Retinal pigment epithelial cell (primary cell): ENCODE measurements around the gene MEI4.

ENCODE experiments used
- DNase-seq: peaks from one replicate; pipeline ENCODE4 v3.0.0-alpha.2; 2010; ENCODE audit warnings: low read depth
- H3K4me3 ChIP-seq: 2 replicates; pipeline ENCODE4 v1.5.1; 2011; ENCODE audit warnings: mild to moderate bottlenecking, low read length, control low read depth, moderate library complexity
- TF ChIP-seq, protein P1 (sequence below): conservative IDR thresholded peaks from 2 replicates; pipeline ENCODE4 v1.5.1; 2011; ENCODE audit warnings: low read depth, low read length, control low read depth, inconsistent platforms

Gene MEI4

DNA sequence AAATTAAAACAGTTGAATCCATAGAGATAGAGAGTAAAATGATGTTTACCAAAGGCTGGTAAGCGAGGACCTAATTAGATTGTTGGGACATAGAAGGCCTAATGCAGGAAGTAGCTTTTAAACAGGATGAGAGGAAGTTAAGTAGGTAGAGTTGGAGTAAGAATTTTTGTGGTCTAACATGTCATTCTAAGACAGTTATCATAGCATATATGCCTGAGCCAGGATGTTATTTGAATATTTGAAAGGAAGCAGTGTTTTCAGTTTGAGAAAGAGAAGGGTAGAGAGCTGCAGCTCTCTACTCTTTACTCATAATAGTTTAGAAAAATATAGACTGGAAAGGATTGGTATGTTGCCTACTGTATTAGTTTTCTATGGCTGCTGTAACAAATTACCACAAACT is 121.6 kb downstream of the MEI4 start:
- DNase-seq, result no peak
- TF ChIP-seq, protein P1, sequence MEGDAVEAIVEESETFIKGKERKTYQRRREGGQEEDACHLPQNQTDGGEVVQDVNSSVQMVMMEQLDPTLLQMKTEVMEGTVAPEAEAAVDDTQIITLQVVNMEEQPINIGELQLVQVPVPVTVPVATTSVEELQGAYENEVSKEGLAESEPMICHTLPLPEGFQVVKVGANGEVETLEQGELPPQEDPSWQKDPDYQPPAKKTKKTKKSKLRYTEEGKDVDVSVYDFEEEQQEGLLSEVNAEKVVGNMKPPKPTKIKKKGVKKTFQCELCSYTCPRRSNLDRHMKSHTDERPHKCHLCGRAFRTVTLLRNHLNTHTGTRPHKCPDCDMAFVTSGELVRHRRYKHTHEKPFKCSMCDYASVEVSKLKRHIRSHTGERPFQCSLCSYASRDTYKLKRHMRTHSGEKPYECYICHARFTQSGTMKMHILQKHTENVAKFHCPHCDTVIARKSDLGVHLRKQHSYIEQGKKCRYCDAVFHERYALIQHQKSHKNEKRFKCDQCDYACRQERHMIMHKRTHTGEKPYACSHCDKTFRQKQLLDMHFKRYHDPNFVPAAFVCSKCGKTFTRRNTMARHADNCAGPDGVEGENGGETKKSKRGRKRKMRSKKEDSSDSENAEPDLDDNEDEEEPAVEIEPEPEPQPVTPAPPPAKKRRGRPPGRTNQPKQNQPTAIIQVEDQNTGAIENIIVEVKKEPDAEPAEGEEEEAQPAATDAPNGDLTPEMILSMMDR, result no peak
- no peak overlapping the region for H3K4me3 ChIP-seq

DNA sequence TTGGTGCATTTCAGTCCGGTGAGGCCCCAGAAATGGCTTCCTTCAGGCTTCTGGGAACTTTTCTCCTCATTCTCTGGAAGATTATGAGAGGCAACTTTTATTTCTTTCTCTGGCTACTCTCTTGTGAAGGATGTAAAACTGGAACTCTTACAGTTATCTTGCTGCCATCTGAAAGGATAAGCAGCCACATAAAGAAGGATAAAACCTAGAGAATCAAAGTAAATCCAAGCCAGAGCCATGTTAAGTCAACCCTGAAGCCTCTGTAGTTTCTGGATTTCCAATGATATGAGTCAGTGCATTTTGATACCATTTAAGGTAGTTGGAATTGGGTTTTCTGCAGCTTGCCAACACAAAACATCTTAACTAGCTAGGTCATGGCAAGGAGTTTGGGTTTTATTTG is 123.6 kb downstream of the MEI4 start:
- H3K4me3 ChIP-seq, result no peak overlapping the region
- no peak for DNase-seq
- TF ChIP-seq, protein P1, result no peak

DNA sequence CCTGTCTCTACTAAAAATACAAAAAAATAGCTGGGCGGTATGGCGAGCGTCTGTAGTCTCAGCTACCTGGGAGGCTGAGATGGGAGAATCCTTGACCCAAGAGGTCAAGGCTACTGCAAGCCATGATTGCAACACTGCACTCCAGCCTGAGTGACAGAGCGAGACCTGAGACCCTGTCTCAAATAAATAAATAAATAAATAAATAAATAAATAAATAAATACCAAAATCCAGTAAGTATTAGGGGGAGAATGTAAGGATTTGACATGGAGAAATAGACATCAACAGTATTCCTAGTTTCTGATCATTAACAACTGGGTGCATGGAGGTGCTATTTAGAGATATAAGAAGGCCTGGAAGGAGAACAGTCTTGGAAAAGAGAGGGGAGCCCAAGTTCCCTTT is 125.7 kb downstream of the MEI4 start:
- no peak for DNase-seq
- TF ChIP-seq, protein P1, result no peak
- H3K4me3 ChIP-seq, result no peak overlapping the region

DNA sequence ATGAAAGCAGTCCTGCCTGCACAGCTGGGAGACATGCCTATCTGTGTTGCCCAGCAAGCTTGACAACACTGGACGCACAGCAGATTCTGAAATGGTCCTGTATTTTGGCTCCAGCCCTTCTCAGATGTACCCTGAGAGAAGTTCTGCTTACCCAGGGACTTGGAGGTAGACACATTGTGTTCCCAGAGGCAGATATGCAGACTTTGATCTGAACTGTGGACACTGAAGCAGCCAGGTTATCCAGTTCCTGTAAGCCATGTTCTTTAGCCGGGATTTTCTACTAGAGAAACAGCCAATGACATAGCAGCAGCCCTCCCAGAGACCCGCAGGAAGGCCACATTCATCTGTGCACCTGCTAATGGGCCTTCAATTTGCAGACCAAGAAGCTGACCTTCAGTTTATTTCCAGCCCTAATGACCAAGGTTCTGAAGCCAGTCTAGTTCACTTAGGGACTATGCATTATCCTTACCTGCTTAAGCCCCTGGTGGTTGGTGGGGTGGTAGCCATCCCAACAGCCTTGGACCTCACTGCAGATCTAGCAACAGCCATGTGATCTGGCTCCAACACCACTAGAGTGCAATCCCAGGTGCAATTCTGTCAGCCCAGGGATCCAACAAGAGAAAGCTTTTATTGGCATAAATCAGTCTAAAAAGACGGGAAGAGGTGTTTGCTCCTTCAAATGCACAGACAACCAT is 134.2 kb downstream of the MEI4 start:
- DNase-seq, result no peak
- TF ChIP-seq, protein P1, result no peak
- H3K4me3 ChIP-seq, result no peak overlapping the region

DNA sequence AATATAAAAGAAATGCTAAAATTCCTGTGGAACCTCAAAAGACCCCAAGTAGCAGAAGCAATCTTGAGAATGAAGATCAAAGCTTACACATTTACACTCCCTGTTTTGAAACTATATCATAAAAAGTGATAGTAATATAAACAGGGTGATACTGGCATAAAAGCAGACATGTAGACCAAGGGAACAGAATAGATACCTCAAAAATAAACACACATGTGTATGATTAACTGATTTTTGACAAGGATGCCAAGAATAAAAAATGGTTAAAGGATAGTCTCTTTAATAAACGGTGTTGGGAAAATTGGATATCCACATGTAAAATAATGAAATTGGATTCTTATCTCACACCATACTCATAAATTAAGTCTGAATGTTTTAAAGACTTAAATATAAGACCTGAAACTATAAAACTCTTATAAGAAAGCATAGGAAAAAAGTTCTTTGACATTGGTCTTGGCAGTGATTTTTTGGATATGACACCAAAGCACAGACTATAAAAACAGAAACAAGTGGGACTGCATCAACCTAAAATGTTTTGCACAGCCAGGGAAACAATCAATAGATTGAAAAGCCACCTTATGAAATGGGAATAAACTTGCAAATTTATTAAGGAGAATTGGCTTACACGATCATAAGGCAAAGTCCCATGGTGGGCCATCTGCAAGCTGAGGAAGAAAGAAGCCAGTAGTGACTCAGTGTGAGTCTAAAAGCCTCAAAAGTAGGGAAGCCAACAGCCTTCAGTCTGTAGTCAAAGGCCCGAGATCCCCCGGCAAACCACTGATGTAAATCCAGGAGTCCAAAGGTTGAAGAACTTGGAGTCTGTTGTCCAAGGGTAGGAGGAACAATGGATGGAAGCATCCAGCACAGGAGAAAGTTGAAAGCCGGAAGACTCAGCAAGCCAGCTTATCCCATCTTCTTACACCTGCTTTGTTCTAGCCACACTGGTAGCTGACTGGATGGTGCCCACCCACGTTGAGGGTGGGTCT is 144.3 kb downstream of the MEI4 start:
- DNase-seq, result no peak
- H3K4me3 ChIP-seq, result no peak overlapping the region
- TF ChIP-seq, protein P1, result no peak

DNA sequence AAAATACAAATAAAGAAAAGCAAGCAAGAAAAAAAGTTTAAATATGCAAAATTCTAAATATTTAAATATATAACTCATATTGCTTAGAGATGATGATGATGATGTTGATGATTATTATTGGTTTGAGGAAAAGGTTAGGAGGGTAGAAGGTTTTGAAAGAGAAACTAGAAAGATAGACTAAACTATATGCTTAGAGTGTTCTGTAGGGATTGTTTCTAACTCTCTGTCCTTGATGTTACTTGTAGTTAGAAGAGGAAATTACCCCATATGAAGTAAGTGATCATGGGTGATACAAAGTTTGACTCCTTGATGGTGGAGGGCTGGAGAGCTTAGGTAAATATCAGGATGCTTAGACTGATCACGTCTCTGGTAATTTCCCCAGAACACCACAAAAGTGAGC is 159.5 kb downstream of the MEI4 start:
- TF ChIP-seq, protein P1, result no peak
- no peak overlapping the region for H3K4me3 ChIP-seq
- DNase-seq, result no peak
